Stimulated activated naive CD4-positive, alpha-beta T cell (primary cell): ENCODE measurements around the gene AKT1.

Experiments
- DNase-seq, 6 experiments: peaks; one replicate each; lab custom pipeline; 2025; lab: John Stamatoyannopoulos, UW

AKT1 gene

DNA sequence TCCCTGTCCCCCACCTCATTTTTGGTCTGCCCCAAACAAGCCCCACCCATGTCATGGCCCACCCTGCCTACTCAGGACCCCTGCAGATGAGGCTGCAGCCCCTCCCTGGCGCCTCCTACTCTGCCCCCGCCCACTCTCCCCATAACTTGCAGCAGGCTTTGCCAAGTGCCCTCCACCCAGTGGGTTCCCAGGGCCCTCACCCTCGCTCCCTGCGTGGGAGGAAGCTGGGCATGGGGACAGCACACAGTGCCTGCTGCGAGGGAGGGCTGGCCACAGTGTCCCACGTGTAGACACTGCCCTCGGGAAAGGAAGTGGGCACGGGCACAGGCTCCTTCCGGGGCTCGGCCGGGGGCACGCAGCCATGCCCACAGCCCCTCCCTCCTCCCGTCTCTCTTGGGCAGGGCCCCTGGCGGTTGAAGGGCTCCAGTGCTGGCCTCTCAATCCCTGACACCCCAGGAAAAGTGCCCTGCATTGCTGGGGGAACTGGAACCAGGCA is 9.4 kb downstream of the AKT1 start:
- no peak for DNase-seq

GRCh38 chr14:104785708-104786080 is 9.9 kb downstream of the AKT1 start:
- no peak for DNase-seq

DNA sequence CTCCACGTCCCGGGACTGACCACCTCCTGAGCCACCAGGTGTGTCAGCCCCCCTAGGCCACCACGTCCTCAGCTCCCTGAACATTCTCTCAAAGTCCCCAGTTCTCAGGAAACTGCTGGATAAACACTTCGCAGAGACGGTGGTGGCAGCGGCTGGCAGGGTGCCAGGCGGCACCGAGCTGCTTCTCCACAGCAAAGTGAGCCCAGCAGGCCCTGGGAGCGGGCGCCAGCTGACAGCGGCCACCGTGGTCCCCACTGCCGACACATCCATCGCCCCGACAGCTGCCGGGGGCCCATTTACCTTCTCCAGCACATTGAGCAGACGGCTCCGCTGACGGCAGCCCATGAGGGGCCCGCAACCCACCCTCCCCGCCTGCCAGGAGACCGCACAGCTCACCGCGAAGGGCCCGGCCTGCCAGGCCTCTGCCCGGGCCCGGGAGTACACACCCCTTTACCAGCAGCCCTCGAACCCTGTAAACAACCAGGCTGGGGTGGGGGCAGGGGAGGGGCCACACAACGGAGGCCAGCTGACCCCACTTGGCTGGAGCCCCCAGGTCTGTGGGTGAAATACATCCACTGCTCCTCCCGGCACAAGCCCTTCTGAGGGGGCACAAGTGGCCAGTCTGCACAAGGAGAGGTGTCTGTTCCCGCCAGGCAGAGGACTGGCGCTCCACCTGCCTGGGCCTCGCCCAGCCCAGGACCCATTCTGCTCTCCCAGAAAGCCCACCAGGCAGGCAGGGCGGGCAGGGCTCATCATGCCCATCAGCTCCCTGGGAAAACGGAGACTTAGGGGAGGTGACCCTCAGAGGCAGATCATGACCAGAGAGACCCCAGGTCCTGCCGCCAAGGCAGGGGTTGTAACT is 10.5 kb downstream of the AKT1 start:
- no peak for DNase-seq

DNA sequence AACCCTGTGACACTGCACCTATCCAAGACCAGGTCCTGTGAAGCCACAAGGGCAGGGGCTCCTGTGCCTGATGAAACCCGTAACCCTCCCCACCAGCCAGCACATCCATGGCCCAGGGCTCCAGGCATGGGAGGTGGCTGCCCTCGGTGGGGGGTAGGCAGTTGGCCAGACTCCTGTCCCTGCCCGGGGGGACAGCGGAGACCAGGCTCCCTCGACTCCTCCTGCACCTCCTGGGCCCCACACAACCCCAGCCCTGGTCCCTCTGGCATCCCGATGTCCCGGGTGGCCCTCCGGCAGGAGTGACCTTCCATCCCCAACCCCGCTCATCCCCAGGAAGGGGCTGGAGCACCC is 11.4 kb downstream of the AKT1 start:
- no peak for DNase-seq

- no peak for DNase-seq
Observed at GRCh38 chr14:104783484-104784217, 11.9 kb downstream of the AKT1 start.

- DNase-seq, result no peak
Observed at GRCh38 chr14:104782808-104783139, 12.8 kb downstream of the AKT1 start.

DNA sequence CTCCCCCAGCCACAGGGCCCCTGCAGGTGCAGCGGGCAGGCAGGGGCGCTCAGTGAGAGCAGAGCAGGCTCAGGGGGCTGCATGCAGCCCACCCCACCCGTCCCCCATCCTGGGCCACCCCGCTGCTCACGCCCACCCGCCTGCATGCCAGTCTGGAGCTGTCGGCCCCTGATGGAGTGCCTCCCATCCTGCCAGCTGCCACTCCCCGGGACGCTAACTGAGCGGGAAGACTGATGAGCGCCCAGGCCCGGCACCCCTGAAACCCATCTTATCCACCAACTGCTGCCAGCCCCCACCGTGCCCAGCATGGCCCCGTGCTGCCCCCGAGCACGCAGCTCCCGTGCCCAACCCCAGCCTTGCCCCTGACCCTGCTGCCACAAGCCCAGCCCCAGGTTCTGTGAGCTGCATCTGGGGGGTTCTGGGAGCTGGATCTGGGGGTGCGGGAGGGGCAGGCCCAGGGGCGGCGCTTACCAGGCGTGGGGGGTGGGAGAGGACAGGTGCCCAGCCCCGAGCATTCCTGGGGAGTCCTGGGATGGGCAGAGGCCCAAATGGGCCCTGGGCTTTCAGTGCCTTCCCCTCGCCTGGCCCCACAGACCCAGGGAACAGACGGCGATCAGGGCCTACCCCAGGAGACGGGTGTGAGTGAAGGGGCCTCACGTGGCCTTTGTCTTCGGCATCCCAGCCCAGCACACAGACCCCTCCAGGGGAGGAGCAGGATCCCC is 13.3 kb downstream of the AKT1 start:
- DNase-seq, result no peak

GRCh38 chr14:104781271-104782077 is 14.1 kb downstream of the AKT1 start:
- no peak for DNase-seq

GRCh38 chr14:104780513-104781030 is 15.0 kb downstream of the AKT1 start:
- no peak for DNase-seq

- no peak for DNase-seq
Observed at GRCh38 chr14:104779776-104780512, 15.6 kb downstream of the AKT1 start.

GRCh38 chr14:104778694-104779331 is 16.7 kb downstream of the AKT1 start:
- no peak for DNase-seq

- DNase-seq, result no peak
Observed at GRCh38 chr14:104777808-104778249, 17.7 kb downstream of the AKT1 start.

- DNase-seq, result no peak
Observed at GRCh38 chr14:104776961-104777807, 18.4 kb downstream of the AKT1 start.

DNA sequence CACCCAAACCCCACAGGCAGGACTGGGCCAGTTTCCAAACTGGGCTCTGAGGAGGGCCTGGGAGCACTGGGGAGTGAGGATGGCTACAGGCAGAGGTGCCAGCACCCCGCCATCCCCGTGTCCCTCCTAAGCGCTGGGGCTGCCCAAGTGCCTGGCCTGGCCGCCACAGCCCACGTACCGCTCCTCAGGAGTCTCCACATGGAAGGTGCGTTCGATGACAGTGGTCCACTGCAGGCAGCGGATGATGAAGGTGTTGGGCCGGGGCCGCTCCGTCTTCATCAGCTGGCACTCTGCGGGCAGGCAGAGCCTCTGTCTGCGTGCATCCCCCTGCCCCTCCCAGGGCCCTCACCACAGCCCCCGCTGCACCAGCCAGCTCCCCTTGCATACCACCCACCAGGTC is 19.1 kb downstream of the AKT1 start:
- no peak for DNase-seq

- no peak for DNase-seq
Observed at GRCh38 chr14:104775073-104775489, 20.5 kb downstream of the AKT1 start.

DNA sequence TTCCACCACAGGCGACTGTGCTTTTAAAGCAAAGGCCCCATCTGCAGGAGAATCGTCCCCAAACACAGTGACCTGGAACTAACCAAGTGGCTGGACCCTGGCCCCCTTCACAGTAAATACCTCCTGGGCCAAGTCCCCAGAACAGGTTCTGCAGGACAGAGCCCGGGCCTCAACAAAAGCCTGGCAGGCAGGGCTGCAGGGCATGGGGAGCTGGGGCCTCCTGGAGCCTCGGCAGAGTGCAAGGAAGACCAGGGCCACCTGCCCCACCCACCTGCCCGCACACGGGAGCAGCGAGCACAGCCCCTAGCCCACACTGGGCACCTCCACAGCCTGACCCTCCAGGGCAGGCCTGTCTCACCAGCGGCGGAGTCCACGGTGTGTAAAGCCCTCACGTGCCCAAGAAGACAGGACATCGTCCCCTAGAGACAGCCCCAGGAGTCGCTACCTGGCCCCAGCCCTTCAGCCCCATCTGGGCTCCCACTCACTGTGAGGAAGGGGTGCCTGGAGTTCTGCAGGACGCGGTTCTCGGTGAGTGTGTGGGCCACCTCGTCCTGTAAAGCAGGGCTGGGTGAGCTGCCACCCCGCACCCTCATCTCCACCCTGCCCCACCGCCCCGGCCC is 21.0 kb downstream of the AKT1 start:
- DNase-seq, result no peak

DNA sequence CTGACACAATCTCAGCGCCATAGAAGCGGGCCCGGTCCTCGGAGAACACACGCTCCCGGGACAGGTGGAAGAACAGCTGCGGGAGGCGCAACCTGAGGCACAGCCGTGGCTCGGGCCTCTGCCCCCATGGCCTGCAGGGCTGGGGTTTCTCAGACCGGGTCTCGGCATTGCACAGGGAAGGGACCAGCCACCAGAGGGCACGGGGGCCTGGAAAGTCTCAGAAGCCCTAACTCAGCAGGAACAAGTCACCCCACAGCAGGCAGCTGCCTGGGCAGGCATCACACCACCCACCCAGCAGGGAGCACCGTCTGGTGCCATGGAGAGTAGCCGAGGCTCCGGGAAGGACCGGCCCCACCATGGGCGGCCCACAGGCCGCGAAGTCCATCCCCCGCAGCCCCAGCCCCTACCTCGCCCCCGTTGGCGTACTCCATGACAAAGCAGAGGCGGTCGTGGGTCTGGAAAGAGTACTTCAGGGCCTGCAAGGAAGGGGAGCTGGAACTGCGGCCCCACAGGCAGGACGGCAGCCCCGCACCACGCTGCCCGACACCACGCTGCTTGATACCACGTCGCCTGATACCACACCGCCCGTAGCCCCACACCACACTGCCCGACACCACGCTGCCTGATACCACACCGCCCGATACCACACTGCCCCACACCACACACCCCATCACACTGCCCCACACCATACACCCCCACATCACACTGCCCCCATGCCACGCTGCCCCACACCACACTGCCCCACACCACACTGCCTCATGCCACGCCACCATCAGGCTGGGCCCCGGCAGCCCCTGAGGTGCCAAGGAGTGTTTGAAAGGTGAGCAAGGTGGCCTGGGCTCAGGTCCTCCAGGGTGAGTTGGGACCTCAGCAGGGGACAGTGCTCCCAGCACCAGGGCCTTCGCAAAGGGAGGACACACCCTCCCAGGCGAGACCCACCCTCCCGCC is 21.8 kb downstream of the AKT1 start:
- DNase-seq, result no peak
